ENCODE data around the gene SAMD4A.

Gene SAMD4A

GRCh38 chr14:54767139-54767431 lies 200.2 kb downstream of the SAMD4A start:
- TF ChIP-seq, protein P1, sequence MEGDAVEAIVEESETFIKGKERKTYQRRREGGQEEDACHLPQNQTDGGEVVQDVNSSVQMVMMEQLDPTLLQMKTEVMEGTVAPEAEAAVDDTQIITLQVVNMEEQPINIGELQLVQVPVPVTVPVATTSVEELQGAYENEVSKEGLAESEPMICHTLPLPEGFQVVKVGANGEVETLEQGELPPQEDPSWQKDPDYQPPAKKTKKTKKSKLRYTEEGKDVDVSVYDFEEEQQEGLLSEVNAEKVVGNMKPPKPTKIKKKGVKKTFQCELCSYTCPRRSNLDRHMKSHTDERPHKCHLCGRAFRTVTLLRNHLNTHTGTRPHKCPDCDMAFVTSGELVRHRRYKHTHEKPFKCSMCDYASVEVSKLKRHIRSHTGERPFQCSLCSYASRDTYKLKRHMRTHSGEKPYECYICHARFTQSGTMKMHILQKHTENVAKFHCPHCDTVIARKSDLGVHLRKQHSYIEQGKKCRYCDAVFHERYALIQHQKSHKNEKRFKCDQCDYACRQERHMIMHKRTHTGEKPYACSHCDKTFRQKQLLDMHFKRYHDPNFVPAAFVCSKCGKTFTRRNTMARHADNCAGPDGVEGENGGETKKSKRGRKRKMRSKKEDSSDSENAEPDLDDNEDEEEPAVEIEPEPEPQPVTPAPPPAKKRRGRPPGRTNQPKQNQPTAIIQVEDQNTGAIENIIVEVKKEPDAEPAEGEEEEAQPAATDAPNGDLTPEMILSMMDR (IDR thresholded peaks at IDR 0.05; ENCODE audit: low read depth, low read length, missing control alignments), result no peak
- in situ Hi-C loops (cut with HindIII; ENCODE audit: low sequenced_read_pairs), result no loop called here
- H3K4me3 ChIP-seq (ENCODE audit: low read depth, low read length), result no peak overlapping the region
- DNase-seq (ENCODE audit: low read depth), result no peak

- in situ Hi-C loops (cut with HindIII; ENCODE audit: low sequenced_read_pairs), result no loop called here
- DNase-seq (ENCODE audit: low read depth), result no peak
- no peak overlapping the region for H3K4me3 ChIP-seq (ENCODE audit: low read depth, low read length)
- TF ChIP-seq, protein P1 (IDR thresholded peaks at IDR 0.05; ENCODE audit: low read depth, low read length, missing control alignments), result no peak
Measured at GRCh38 chr14:54767450-54767849, 200.5 kb downstream of the SAMD4A start.

- DNase-seq (ENCODE audit: low read depth), result no peak
- TF ChIP-seq, protein P1 (IDR thresholded peaks at IDR 0.05; ENCODE audit: low read depth, low read length, missing control alignments), result no peak
- in situ Hi-C loops (cut with HindIII; ENCODE audit: low sequenced_read_pairs), result no loop called here
- H3K4me3 ChIP-seq (ENCODE audit: low read depth, low read length), result no peak overlapping the region
Measured at GRCh38 chr14:54768501-54769129, 201.7 kb downstream of the SAMD4A start.

- in situ Hi-C loops (cut with HindIII; ENCODE audit: low sequenced_read_pairs), result no loop called here
- TF ChIP-seq, protein P1 (IDR thresholded peaks at IDR 0.05; ENCODE audit: low read depth, low read length, missing control alignments), result no peak
- no peak for DNase-seq (ENCODE audit: low read depth)
- H3K4me3 ChIP-seq (ENCODE audit: low read depth, low read length), result no peak overlapping the region
Measured at GRCh38 chr14:54769951-54770863, 203.3 kb downstream of the SAMD4A start.

GRCh38 chr14:54771411-54772027 lies 204.6 kb downstream of the SAMD4A start:
- TF ChIP-seq, protein P1 (IDR thresholded peaks at IDR 0.05; ENCODE audit: low read depth, low read length, missing control alignments), result no peak
- DNase-seq (ENCODE audit: low read depth), result no peak
- H3K4me3 ChIP-seq (ENCODE audit: low read depth, low read length), result no peak overlapping the region
- in situ Hi-C loops (cut with HindIII; ENCODE audit: low sequenced_read_pairs), result no loop called here

DNA sequence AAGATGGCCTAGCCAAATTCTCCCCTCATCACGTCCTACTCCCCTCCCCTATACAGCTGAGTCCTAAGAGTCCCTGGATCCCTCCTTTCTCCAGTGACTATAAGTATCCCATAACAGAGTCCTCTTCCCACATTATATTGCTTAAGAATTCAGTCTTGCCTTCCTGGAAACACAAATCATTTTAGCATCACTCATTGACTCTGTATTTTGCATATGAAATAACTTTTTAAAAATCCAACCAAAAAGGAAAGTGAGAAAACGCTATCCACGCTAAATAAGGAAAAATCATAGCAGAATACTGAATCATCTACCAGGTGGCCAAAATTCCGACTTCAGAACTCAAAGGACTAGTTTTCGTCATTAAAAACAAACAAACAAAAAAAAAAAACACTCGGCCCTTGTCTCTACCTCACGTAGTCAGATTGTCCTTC lies 205.5 kb downstream of the SAMD4A start:
- in situ Hi-C loops (cut with HindIII; ENCODE audit: low sequenced_read_pairs), result no loop called here
- peak overlapping the region; percentile 2 for H3K4me3 ChIP-seq (ENCODE audit: low read depth, low read length)
- DNase-seq (ENCODE audit: low read depth), result peak; percentile 15
- TF ChIP-seq, protein P1 (IDR thresholded peaks at IDR 0.05; ENCODE audit: low read depth, low read length, missing control alignments), result no peak
